HG03342 (cell line): Measurements from ENCODE around the gene NDUFS4.
"Not testable (repeated sequence)": the region's sequence is repeated elsewhere in the genome, so short reads cannot be mapped to it uniquely, and the experiment has no call there.

Experiments used
- ATAC-seq: cut with Tn5 transposase; IDR thresholded peaks from one replicate; pipeline ENCODE4 v1.9.1; 2021; ENCODE audit warnings: mild to moderate bottlenecking, moderate library complexity; ENCODE audit not compliant: unreplicated experiment

The NDUFS4 gene

GRCh38 chr5:53571403-53571802, 11.0 kb downstream of the NDUFS4 start:
- ATAC-seq = no peak

DNA sequence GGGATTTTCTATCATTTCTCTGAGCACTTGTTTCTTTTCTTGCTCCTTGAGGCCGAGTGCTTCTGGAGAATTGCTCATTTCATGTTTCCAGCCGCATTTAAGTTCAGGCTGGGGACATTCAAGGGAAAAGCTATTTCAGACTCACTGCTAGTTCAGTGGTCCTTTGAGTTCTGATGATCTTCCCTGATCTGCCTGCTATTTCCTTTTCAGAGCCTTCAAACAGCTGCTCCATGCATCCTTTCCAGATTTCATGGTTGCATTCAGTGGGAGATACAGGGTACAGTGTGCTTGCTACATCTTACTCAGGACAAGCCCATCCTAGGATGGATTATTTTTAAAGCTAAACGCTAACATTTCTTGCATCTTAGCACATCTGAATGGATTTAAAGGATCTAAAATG, 14.7 kb downstream of the NDUFS4 start:
- ATAC-seq = no peak

GRCh38 chr5:53575831-53576230, 15.4 kb downstream of the NDUFS4 start:
- no peak for ATAC-seq

DNA sequence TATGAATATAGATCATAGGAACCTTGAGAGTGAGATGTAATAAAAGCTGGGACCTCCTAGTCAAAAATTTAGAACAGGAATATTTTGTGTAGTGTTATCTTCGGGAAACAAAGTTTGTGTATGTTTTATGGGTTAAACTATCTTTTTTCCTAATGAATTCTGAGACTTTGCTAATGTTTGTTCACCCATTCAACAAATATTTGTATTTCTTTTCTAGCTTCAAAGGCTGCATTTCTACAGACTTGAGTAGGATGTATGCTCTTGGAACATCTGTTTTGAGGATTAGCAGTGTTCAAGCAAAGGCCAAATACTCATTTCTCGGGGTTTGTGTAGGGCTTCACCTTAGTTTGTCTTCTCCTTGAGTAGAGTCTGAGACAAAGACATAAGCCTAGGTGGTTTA, 16.2 kb downstream of the NDUFS4 start:
- ATAC-seq = no peak

- ATAC-seq = no peak
These were observed 18.4 kb downstream of the NDUFS4 start for GRCh38 chr5:53578854-53579253.

- ATAC-seq = no peak
These were observed 20.1 kb downstream of the NDUFS4 start for GRCh38 chr5:53580547-53580946.

DNA sequence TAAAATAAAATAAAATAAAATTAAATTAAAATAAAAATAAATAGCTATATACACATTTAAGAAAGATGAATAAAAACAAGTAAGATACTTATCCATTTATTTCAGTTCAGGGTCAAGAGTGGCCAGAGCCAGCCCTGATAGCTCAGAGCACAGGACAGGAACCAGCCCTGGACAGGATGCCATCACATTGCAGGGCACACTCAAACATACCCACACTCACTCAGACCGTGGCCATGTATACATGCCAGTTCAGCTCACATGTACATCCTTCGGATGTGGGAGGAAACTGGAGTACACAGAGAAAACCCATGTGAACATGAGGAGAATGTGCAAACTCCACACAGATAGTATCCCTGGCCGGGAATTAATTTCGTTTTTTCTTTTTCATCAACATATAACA, 21.8 kb downstream of the NDUFS4 start:
- ATAC-seq = no peak

GRCh38 chr5:53590759-53591158, 30.3 kb downstream of the NDUFS4 start:
- ATAC-seq = no peak

DNA sequence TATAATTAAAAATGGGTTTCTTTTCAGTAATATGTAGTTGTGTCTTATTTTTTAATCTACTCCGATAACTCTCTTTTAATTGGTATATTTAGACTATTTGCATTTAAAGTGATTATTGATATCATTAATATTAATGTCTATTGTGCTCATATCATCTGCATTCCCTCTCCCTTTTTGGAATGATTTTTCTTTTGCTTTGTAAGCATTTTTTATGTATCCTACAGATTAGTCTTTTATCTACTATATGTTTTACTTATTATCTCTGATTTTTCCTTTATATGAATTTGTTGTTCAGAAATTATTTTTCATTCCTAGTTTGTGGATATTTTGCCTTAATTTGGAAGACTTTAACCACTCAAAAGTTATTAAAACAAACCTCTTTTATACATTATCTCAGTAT, 34.0 kb downstream of the NDUFS4 start:
- no peak for ATAC-seq

DNA sequence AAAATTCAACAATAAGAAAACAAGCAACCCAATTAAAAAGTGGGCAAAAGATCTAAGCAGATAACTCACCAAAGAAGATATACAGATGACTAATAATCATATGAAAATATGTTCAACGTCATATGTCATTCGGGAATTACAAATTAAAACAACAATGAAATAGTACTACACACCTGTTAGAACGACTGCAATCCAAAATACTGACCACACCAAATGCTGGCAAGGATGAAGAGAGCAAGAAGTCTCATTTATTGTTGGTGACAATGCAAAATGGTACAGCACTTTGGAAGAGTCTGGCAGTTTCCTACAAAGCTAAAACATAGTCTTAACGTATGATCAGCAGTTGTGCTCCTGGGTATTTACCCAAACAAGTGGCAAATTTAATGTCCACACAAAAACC, 37.5 kb downstream of the NDUFS4 start:
- no peak for ATAC-seq

DNA sequence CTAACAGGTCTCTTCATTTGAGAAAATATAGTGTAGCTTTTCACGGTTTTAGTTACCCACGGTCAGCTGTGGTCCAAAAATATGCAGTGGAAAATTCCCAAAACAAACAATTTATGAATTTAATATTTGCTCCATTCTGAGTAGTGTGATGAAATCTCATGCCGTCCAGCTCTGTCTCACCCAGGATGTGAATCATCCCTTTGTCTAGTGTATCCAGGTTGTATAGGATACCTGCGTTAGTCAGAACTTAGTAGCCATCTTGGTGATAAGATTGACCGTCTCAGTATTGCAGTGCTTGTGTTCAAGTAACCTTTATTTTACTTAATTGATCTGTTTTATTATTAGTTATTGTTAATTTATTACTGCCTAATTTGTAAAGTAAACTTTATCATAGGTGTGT, 41.1 kb downstream of the NDUFS4 start:
- ATAC-seq = no peak

DNA sequence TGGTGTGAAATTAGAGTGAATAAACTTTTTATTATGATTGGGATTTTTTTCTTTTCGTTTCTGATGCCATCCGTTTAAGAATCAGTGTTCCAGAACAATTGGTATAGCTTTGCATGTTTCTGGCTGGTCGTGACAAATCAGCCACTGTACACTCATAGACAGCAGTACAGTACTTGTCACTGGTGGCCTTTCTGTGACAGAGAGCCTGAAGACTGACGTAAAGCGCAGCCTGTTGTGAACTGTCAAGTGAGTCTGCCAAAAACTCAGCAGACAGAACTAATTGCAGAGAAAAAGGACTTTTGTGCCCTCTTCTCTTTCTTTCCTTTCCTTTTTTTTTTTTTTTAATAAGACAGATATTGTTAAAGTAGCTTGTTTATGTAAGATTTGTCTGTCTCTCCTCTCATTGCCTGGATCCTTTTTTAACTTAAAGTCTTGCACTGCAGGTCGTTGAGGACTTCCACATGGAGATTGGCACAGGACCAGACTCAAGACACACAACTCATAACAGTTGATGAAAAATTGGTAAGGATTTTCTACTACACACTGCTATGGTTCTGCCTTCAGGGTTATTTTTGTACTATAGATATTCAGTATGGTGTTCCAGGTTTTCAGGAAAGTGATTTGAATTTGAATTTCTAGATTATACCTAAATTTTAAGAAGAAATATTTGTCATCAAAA, 42.7 kb downstream of the NDUFS4 start:
- ATAC-seq = no peak

DNA sequence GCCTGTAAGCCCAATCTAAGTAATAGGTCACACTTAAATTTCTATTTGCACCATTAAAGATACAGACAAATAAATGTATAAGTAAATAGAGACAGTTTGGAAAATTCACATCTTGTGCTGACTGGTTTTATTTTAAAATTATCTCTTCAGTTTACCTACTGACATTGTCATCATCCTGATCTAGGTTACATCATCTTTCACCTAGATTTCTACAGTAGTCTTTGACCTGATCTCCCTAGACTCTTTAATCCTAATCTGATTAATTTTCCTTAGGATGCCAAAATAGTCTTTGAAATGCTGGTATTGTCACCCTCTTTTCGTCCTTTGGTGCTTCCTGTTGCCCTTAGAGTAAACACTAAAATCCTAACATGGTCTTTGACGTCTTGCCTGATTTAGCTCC, 43.9 kb downstream of the NDUFS4 start:
- ATAC-seq = no peak

DNA sequence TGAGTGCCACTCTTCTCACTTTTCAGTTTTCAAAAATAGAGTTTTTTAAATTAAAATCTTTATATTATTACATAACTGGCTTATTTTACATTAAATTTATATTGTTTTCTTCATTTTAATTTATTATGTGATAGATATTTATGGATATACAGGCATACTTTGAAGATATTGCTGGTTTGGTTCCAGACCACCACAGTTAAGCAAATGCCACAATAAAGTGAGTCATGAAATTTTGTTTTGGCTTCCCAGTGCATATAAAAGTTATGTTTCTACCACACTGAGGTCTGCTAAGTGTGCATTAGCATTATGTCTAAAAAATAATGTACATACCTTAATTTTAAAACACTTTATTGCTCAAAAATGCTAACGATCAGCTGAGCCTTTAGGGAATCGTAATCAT, 47.4 kb downstream of the NDUFS4 start:
- no peak for ATAC-seq

DNA sequence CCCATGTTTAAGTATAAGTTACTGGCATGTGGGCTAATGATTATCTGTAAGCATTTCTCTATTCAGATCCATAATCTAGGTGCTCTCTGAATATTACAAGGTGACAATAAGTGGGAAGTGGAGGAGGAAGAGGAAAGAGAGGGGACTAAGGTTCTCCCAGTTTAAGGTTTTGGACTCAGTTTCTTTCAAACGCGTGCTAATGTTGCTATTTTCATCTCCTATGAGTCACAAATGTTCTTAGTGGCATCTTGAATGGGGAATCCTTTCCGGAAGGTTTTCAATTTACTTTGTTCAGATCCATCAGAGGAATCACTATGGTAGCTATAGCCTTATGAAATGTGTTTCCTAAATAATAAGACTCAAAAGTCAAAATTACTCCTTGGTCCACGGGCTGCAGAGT, 48.5 kb downstream of the NDUFS4 start:
- ATAC-seq = not testable (repeated sequence)

GRCh38 chr5:53613061-53613460, 52.6 kb downstream of the NDUFS4 start:
- ATAC-seq = no peak

- ATAC-seq = no peak
These were observed 53.1 kb downstream of the NDUFS4 start for GRCh38 chr5:53613536-53613935.

DNA sequence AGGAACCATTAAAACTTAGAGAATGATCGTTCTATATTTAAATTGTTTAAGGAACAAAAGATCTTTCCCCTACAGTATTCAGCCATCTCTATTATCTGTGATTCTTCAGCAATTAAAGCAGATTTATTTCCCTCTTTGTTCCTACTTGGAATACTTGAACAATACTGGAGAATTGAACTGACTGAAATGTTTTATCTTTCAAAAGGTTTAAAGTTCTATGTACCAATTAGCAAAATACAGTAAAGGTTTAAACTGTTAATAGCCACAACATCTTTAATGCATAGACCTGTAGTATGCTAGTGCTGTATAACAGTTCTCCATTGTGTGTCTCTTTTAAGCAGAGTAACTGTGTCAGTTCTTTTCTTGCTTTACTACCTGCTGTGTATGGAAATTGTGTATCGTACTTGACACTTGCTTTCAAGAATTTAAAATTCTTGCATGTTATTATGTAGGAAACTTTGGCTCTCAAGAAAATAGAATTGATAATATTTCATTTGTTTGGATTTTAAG, 54.0 kb downstream of the NDUFS4 start:
- ATAC-seq = no peak

- no peak for ATAC-seq
These were observed 56.6 kb downstream of the NDUFS4 start for GRCh38 chr5:53616939-53617549.

DNA sequence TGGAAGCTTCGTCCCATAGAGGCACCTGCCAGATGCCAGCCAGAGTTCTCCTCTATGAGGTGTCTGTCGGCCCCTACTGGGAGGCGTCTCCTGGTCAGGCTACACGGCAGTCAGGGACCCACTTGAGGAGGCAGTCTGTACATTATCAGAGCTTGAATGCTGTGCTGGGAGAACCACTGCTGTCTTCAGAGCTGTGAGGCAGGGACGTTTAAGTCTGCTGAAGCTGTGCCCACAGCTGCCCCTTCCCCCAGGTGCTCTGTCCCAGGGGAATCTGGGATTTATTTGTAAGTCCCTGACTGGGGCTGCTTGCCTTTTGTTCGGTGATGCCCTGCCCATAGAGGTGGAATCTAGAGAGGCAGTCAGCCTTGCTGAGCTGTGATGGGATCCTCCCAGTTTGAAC, 70.8 kb downstream of the NDUFS4 start:
- ATAC-seq = no peak

- ATAC-seq = no peak
These were observed 81.6 kb downstream of the NDUFS4 start for GRCh38 chr5:53642061-53642460.

DNA sequence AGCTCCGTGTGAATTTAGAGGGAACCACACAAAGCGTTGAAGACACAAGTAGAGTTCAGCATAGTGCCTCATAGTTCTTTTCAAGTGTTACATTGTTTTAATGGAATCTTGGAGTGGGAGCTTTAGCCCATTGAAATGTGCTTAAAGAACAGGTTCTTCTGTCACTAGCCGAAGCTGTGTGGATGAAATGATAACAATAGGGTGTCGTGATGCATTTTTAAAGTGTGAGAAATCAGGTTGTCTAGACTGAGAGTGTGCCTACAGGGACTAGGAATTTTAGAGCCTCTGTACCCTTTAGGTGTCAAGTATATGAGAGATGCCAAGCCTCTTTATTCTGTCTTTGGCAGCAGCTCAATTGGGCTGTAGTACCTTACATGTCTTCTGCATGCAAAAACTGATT, 83.0 kb downstream of the NDUFS4 start:
- no peak for ATAC-seq

DNA sequence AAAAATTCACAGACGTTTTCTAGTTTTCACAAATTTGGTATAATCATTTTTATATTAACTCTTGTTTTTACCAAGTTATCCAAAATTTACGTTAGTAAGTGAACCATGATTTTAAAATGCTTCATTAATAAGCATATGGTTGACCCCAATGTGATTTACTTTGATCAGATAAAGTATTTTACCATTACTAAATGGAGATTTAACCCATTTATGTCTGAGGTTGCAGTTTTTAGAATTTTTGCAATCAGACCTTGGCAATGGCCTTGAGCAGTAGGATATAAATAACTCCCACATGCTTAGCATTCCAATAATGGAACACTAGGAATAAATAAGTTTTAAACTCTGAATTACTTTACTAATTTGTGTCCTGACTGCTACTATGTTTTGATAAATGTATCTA, 84.6 kb downstream of the NDUFS4 start:
- no peak for ATAC-seq
